ENCODE measurements around the gene SLC27A3. TPM values are rescaled to one million over a fixed set of nuclear protein-coding genes. Genes with fewer than 3 reads are reported as not detected.

SLC27A3 gene
- total RNA-seq, 4 donors from 2014 or later, result 12.3 to 124 (median 22.0) TPM

Small RNA genes within 50 kb of the gene (small RNA-seq; reads per million reads assigned to genes)
- 0 reads per million in 2 donors for gene RF00019

Other genes with a start within 250 kb of the SLC27A3 start
- 100 to 1,000 TPM; 321 to 366 (median 334) TPM for gene S100A6, start 239.4 kb upstream of the SLC27A3 start, total RNA-seq
- gene S100A5, start 234.5 kb upstream of the SLC27A3 start, total RNA-seq, result not detected
- gene S100A4, start 229.6 kb upstream of the SLC27A3 start, total RNA-seq, result 100 to 1,000 TPM in 1 of 4 donors, 10 to 100 TPM in 3; 38.2 to 435 (median 53.6) TPM
- gene S100A3, start 226.1 kb upstream of the SLC27A3 start, total RNA-seq, result not detected
- not detected for gene S100A2, start 209.6 kb upstream of the SLC27A3 start, total RNA-seq
- 100 to 1,000 TPM; 107 to 277 (median 193) TPM for gene S100A16, start 162.3 kb upstream of the SLC27A3 start, total RNA-seq
- 100 to 1,000 TPM; 106 to 391 (median 293) TPM for gene S100A14, start 159.1 kb upstream of the SLC27A3 start, total RNA-seq
- 100 to 1,000 TPM in 1 of 4 donors, 10 to 100 TPM in 3; 49.5 to 185 (median 52.9) TPM for gene S100A13, start 147.9 kb upstream of the SLC27A3 start, total RNA-seq
- gene S100A1, start 147.0 kb upstream of the SLC27A3 start, total RNA-seq, result not detected
- 10 to 100 TPM; 53.8 to 80.8 (median 68.7) TPM for gene CHTOP, start 141.3 kb upstream of the SLC27A3 start, total RNA-seq
- 10 to 100 TPM; 15.4 to 29.7 (median 28.1) TPM for gene SNAPIN, start 116.7 kb upstream of the SLC27A3 start, total RNA-seq
- gene ILF2, start 104.4 kb upstream of the SLC27A3 start, total RNA-seq, result 10 to 100 TPM; 31.4 to 67.7 (median 47.2) TPM
- 10 to 100 TPM in 2 of 4 donors, 1 to 10 TPM in 2; 5.0 to 17.3 (median 10.9) TPM for gene NPR1, start 96.7 kb upstream of the SLC27A3 start, total RNA-seq
- gene INTS3, start 47.4 kb upstream of the SLC27A3 start, total RNA-seq, result 10 to 100 TPM; 24.3 to 75.1 (median 42.4) TPM
- gene GATAD2B, start 147.6 kb downstream of the SLC27A3 start, total RNA-seq, result 10 to 100 TPM; 22.3 to 65.2 (median 24.7) TPM
- gene DENND4B, start 171.3 kb downstream of the SLC27A3 start, total RNA-seq, result 100 to 1,000 TPM in 2 of 4 donors, 10 to 100 TPM in 2; 48.2 to 130 (median 91.6) TPM
- 10 to 100 TPM; 20.0 to 42.1 (median 32.4) TPM for gene CRTC2, start 183.2 kb downstream of the SLC27A3 start, total RNA-seq
- gene SLC39A1, start 188.1 kb downstream of the SLC27A3 start, total RNA-seq, result 10 to 100 TPM; 20.6 to 73.0 (median 60.1) TPM
- 10 to 100 TPM; 14.5 to 21.6 (median 16.6) TPM for gene CREB3L4, start 192.5 kb downstream of the SLC27A3 start, total RNA-seq
- gene JTB, start 202.3 kb downstream of the SLC27A3 start, total RNA-seq, result 100 to 1,000 TPM; 172 to 321 (median 193) TPM
- 10 to 100 TPM; 15.1 to 51.2 (median 15.8) TPM for gene RAB13, start 210.9 kb downstream of the SLC27A3 start, total RNA-seq
- gene RPS27, start 215.4 kb downstream of the SLC27A3 start, total RNA-seq, result 1,000 to 10,000 TPM in 1 of 4 donors, 100 to 1,000 TPM in 3; 660 to 1,996 (median 833) TPM

All from Peyer's patch (tissue), 4 donors.